ENCODE measurements around the gene TRERF1.
"Not testable (repeated sequence)": the region's sequence is repeated elsewhere in the genome, so short reads cannot be mapped to it uniquely, and the experiment has no call there.

TRERF1 gene

GRCh38 chr6:42334870-42335269 is 116.9 kb downstream of the TRERF1 start:
- Histone ChIP-seq H3K36me3 (ENCODE audit: control insufficient read depth, insufficient read depth, low read length) (no peaks in the 10 kb centered on the region), H3K9ac (ENCODE audit: low read depth, low read length) (no peak overlapping the region), H3K9me3 (ENCODE audit: control insufficient read depth, insufficient read depth, low read length) (no peaks in the 10 kb centered on the region), H3K27me3 (ENCODE audit: control insufficient read depth, insufficient read depth, low read length) (no peaks in the 10 kb centered on the region), H3K4me1 (ENCODE audit: control insufficient read depth, insufficient read depth, low read length) (no peaks in the 10 kb centered on the region; the same call in 1 of the 2 replicates), H3K27ac (ENCODE audit: low read depth, low read length) (no peak overlapping the region), H3K4me3 (ENCODE audit: low read depth, low read length) (no peak overlapping the region)

GRCh38 chr6:42333612-42334011 is 118.1 kb downstream of the TRERF1 start:
- Histone ChIP-seq H3K9ac (ENCODE audit: low read depth, low read length) (no peak overlapping the region), H3K4me3 (ENCODE audit: low read depth, low read length) (no peak overlapping the region), H3K27ac (ENCODE audit: low read depth, low read length) (no peak overlapping the region), H3K27me3 (ENCODE audit: control insufficient read depth, insufficient read depth, low read length) (no peaks in the 10 kb centered on the region), H3K4me1 (ENCODE audit: control insufficient read depth, insufficient read depth, low read length) (no peaks in the 10 kb centered on the region; the same call in 1 of the 2 replicates), H3K36me3 (ENCODE audit: control insufficient read depth, insufficient read depth, low read length) (no peaks in the 10 kb centered on the region), H3K9me3 (ENCODE audit: control insufficient read depth, insufficient read depth, low read length) (no peaks in the 10 kb centered on the region)

GRCh38 chr6:42332916-42333315 is 118.8 kb downstream of the TRERF1 start:
- H3K27ac ChIP-seq (ENCODE audit: low read depth, low read length), result no peak overlapping the region
- H3K4me1 ChIP-seq (ENCODE audit: control insufficient read depth, insufficient read depth, low read length), result no peaks in the 10 kb centered on the region; the same call in 1 of the 2 replicates
- no peak overlapping the region for H3K9ac ChIP-seq (ENCODE audit: low read depth, low read length)
- no peaks in the 10 kb centered on the region for H3K36me3 ChIP-seq (ENCODE audit: control insufficient read depth, insufficient read depth, low read length)
- no peaks in the 10 kb centered on the region for H3K9me3 ChIP-seq (ENCODE audit: control insufficient read depth, insufficient read depth, low read length)
- no peaks in the 10 kb centered on the region for H3K27me3 ChIP-seq (ENCODE audit: control insufficient read depth, insufficient read depth, low read length)
- H3K4me3 ChIP-seq (ENCODE audit: low read depth, low read length), result no peak overlapping the region

- H3K36me3 ChIP-seq (ENCODE audit: control insufficient read depth, insufficient read depth, low read length), result no peaks in the 10 kb centered on the region
- no peak overlapping the region for H3K27ac ChIP-seq (ENCODE audit: low read depth, low read length)
- no peaks in the 10 kb centered on the region for H3K27me3 ChIP-seq (ENCODE audit: control insufficient read depth, insufficient read depth, low read length)
- no peak overlapping the region for H3K4me3 ChIP-seq (ENCODE audit: low read depth, low read length)
- no peaks in the 10 kb centered on the region for H3K9me3 ChIP-seq (ENCODE audit: control insufficient read depth, insufficient read depth, low read length)
- no peak overlapping the region for H3K9ac ChIP-seq (ENCODE audit: low read depth, low read length)
- no peaks in the 10 kb centered on the region; the same call in 1 of the 2 replicates for H3K4me1 ChIP-seq (ENCODE audit: control insufficient read depth, insufficient read depth, low read length)
Measured at GRCh38 chr6:42331019-42331418, 120.7 kb downstream of the TRERF1 start.

GRCh38 chr6:42326248-42326647 is 125.5 kb downstream of the TRERF1 start:
- H3K9me3 ChIP-seq (ENCODE audit: control insufficient read depth, insufficient read depth, low read length), result no peaks in the 10 kb centered on the region
- H3K9ac ChIP-seq (ENCODE audit: low read depth, low read length), result no peak overlapping the region
- H3K27me3 ChIP-seq (ENCODE audit: control insufficient read depth, insufficient read depth, low read length), result no peaks in the 10 kb centered on the region
- peaks cover 6% of the 10 kb centered on the region; the same call in 1 of the 2 replicates for H3K4me1 ChIP-seq (ENCODE audit: control insufficient read depth, insufficient read depth, low read length)
- no peaks in the 10 kb centered on the region for H3K36me3 ChIP-seq (ENCODE audit: control insufficient read depth, insufficient read depth, low read length)
- no peak overlapping the region for H3K4me3 ChIP-seq (ENCODE audit: low read depth, low read length)
- no peak overlapping the region for H3K27ac ChIP-seq (ENCODE audit: low read depth, low read length)

- H3K9ac ChIP-seq (ENCODE audit: low read depth, low read length); H3K27me3 ChIP-seq (ENCODE audit: control insufficient read depth, insufficient read depth, low read length); H3K9me3 ChIP-seq (ENCODE audit: control insufficient read depth, insufficient read depth, low read length); H3K4me1 ChIP-seq (ENCODE audit: control insufficient read depth, insufficient read depth, low read length); H3K27ac ChIP-seq (ENCODE audit: low read depth, low read length); H3K4me3 ChIP-seq (ENCODE audit: low read depth, low read length); H3K36me3 ChIP-seq (ENCODE audit: control insufficient read depth, insufficient read depth, low read length): not testable (repeated sequence)
Measured at GRCh38 chr6:42324656-42325324, 126.9 kb downstream of the TRERF1 start.

- Histone ChIP-seq H3K27ac (ENCODE audit: low read depth, low read length) (no peak overlapping the region), H3K4me1 (ENCODE audit: control insufficient read depth, insufficient read depth, low read length) (peaks cover 6% of the 10 kb centered on the region; the same call in 1 of the 2 replicates), H3K27me3 (ENCODE audit: control insufficient read depth, insufficient read depth, low read length) (no peaks in the 10 kb centered on the region), H3K4me3 (ENCODE audit: low read depth, low read length) (no peak overlapping the region), H3K9me3 (ENCODE audit: control insufficient read depth, insufficient read depth, low read length) (no peaks in the 10 kb centered on the region), H3K36me3 (ENCODE audit: control insufficient read depth, insufficient read depth, low read length) (no peaks in the 10 kb centered on the region), H3K9ac (ENCODE audit: low read depth, low read length) (no peak overlapping the region)
Measured at GRCh38 chr6:42322676-42323075, 129.1 kb downstream of the TRERF1 start.

GRCh38 chr6:42321976-42322375 is 129.8 kb downstream of the TRERF1 start:
- no peak overlapping the region for H3K27ac ChIP-seq (ENCODE audit: low read depth, low read length)
- no peak overlapping the region for H3K9ac ChIP-seq (ENCODE audit: low read depth, low read length)
- H3K36me3 ChIP-seq (ENCODE audit: control insufficient read depth, insufficient read depth, low read length), result no peaks in the 10 kb centered on the region

GRCh38 chr6:42320762-42321161 is 131.0 kb downstream of the TRERF1 start:
- Histone ChIP-seq H3K9ac (ENCODE audit: low read depth, low read length) (no peak overlapping the region), H3K9me3 (ENCODE audit: control insufficient read depth, insufficient read depth, low read length) (no peaks in the 10 kb centered on the region), H3K36me3 (ENCODE audit: control insufficient read depth, insufficient read depth, low read length) (no peaks in the 10 kb centered on the region), H3K27ac (ENCODE audit: low read depth, low read length) (no peak overlapping the region), H3K4me1 (ENCODE audit: control insufficient read depth, insufficient read depth, low read length) (peaks cover 20% of the 10 kb centered on the region), H3K27me3 (ENCODE audit: control insufficient read depth, insufficient read depth, low read length) (no peaks in the 10 kb centered on the region), H3K4me3 (ENCODE audit: low read depth, low read length) (no peak overlapping the region)

More at GRCh38 chr6:42321976-42322375, 129.8 kb downstream of the TRERF1 start:
- Histone ChIP-seq H3K4me1 (ENCODE audit: control insufficient read depth, insufficient read depth, low read length) (peaks cover 8% of the 10 kb centered on the region), H3K4me3 (ENCODE audit: low read depth, low read length) (no peak overlapping the region), H3K9me3 (ENCODE audit: control insufficient read depth, insufficient read depth, low read length) (no peaks in the 10 kb centered on the region), H3K27me3 (ENCODE audit: control insufficient read depth, insufficient read depth, low read length) (no peaks in the 10 kb centered on the region)

- H3K4me1 ChIP-seq (ENCODE audit: control insufficient read depth, insufficient read depth, low read length), result peaks cover 33% of the 10 kb centered on the region
- no peak overlapping the region for H3K27ac ChIP-seq (ENCODE audit: low read depth, low read length)
- H3K4me3 ChIP-seq (ENCODE audit: low read depth, low read length), result no peak overlapping the region
- H3K9ac ChIP-seq (ENCODE audit: low read depth, low read length), result no peak overlapping the region
- H3K9me3 ChIP-seq (ENCODE audit: control insufficient read depth, insufficient read depth, low read length), result no peaks in the 10 kb centered on the region
- H3K27me3 ChIP-seq (ENCODE audit: control insufficient read depth, insufficient read depth, low read length), result no peaks in the 10 kb centered on the region
- H3K36me3 ChIP-seq (ENCODE audit: control insufficient read depth, insufficient read depth, low read length), result no peaks in the 10 kb centered on the region
Measured at GRCh38 chr6:42318480-42318879, 133.2 kb downstream of the TRERF1 start.

GRCh38 chr6:42316981-42317380 is 134.7 kb downstream of the TRERF1 start:
- Histone ChIP-seq H3K9ac (ENCODE audit: low read depth, low read length) (no peak overlapping the region), H3K4me3 (ENCODE audit: low read depth, low read length) (no peak overlapping the region), H3K36me3 (ENCODE audit: control insufficient read depth, insufficient read depth, low read length) (no peaks in the 10 kb centered on the region), H3K4me1 (ENCODE audit: control insufficient read depth, insufficient read depth, low read length) (peaks cover 27% of the 10 kb centered on the region), H3K9me3 (ENCODE audit: control insufficient read depth, insufficient read depth, low read length) (no peaks in the 10 kb centered on the region), H3K27me3 (ENCODE audit: control insufficient read depth, insufficient read depth, low read length) (no peaks in the 10 kb centered on the region), H3K27ac (ENCODE audit: low read depth, low read length) (peak overlapping the region; percentile 98)
